ENCODE results near the gene DIP2A.

Gene DIP2A

DNA sequence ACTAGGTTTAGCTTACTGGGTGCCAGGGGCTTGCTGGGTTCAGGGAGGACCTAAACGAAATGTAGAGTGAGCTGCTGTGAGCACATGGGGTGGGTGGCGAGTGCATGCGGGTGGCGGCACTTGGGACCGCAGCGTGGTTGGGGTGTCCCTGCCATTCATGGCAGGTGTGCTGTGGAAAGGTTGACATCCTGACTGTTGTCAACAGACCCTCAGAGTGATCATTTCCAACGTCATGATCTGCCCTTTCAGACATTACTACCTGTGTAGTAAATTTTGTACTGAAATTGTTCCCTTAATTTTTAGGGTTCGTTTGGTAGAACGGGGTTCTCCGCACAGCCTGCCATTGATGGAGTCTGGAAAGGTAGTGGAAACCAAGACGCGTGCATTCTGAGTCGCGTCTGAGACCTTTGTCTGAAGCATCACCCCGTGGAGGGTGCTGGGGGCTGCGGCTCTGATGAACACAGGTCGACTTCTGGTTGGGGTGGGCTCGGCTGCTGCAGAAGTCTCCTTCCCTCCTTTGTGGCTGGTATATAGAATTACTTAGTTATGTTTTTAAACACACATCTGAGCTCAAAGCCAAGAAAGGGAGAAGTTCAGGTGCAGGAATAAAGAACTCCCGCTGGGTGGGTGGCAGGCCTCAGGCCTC is 102.9 kb downstream of the DIP2A start:
- TF ChIP-seq, protein P1, sequence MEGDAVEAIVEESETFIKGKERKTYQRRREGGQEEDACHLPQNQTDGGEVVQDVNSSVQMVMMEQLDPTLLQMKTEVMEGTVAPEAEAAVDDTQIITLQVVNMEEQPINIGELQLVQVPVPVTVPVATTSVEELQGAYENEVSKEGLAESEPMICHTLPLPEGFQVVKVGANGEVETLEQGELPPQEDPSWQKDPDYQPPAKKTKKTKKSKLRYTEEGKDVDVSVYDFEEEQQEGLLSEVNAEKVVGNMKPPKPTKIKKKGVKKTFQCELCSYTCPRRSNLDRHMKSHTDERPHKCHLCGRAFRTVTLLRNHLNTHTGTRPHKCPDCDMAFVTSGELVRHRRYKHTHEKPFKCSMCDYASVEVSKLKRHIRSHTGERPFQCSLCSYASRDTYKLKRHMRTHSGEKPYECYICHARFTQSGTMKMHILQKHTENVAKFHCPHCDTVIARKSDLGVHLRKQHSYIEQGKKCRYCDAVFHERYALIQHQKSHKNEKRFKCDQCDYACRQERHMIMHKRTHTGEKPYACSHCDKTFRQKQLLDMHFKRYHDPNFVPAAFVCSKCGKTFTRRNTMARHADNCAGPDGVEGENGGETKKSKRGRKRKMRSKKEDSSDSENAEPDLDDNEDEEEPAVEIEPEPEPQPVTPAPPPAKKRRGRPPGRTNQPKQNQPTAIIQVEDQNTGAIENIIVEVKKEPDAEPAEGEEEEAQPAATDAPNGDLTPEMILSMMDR (IDR thresholded peaks at IDR 0.05; ENCODE audit: borderline replicate concordance, extremely low read depth, low read length, poor library complexity, severe bottlenecking): no peak
- no peak for TF ChIP-seq EZH2 (IDR thresholded peaks at IDR 0.05; ENCODE audit: borderline replicate concordance, low read depth, low read length, severe bottlenecking)
- Histone ChIP-seq H3K4me3 (ENCODE audit: low read depth in 1 of 2, low read length in 2 of 2) (no peak overlapping the region), H3K79me2 (ENCODE audit: insufficient read depth, low read length) (no peaks in the 10 kb centered on the region), H4K20me1 (ENCODE audit: insufficient read depth, low read length) (no peaks in the 10 kb centered on the region; the same call in 1 of the 2 replicates), H3K9ac (ENCODE audit: low read depth, low read length) (no peak overlapping the region), H3K36me3 (ENCODE audit: insufficient read depth, low read length) (peaks cover 95% of the 10 kb centered on the region), H3K27ac (ENCODE audit: low read length) (no peak overlapping the region), H3K4me2 (ENCODE audit: insufficient read depth, low read length) (no peak overlapping the region), H3K27me3 (ENCODE audit: insufficient read depth, low read length, poor library complexity) (no peaks in the 10 kb centered on the region), H2AFZ (ENCODE audit: low read depth, low read length) (no peak overlapping the region), H3K4me1 (ENCODE audit: insufficient read depth, low read length) (no peaks in the 10 kb centered on the region), H3K9me3 (ENCODE audit: insufficient read depth, low read length, severe bottlenecking) (no peaks in the 10 kb centered on the region)
- DNase-seq (no peak), ATAC-seq (ENCODE audit: insufficient read depth, low read depth) (no peak)

DNA sequence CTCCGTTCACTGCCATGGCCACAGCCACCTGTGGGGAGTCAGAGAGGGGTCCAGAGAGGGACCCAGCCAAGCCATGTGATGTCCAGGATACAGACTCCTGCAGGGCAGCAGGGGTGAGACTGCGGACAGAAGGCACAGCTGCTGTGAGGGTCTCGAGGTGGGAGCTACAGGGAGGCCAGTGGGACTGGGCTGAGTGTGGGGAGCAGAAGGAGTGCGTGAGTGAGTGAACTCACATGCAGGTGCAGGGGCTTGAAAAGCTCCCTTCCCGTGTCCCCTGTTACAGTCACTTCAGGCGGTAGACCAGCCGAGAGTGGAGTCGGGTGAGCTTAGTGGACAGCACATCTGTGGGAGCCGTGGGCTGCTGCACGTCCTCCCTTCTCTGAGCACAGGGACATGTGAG is 103.8 kb downstream of the DIP2A start:
- no peaks in the 10 kb centered on the region; the same call in 1 of the 2 replicates for H4K20me1 ChIP-seq (ENCODE audit: insufficient read depth, low read length)
- H3K9ac ChIP-seq (ENCODE audit: low read depth, low read length): no peak overlapping the region
- no peak overlapping the region for H3K4me3 ChIP-seq (ENCODE audit: low read depth in 1 of 2, low read length in 2 of 2)
- no peaks in the 10 kb centered on the region for H3K9me3 ChIP-seq (ENCODE audit: insufficient read depth, low read length, severe bottlenecking)
- no peak overlapping the region for H2AFZ ChIP-seq (ENCODE audit: low read depth, low read length)
- DNase-seq (no peak), ATAC-seq (ENCODE audit: insufficient read depth, low read depth) (no peak)
- no peak overlapping the region for H3K27ac ChIP-seq (ENCODE audit: low read length)
- H3K4me2 ChIP-seq (ENCODE audit: insufficient read depth, low read length): no peak overlapping the region
- TF ChIP-seq, protein P1 (IDR thresholded peaks at IDR 0.05; ENCODE audit: borderline replicate concordance, extremely low read depth, low read length, poor library complexity, severe bottlenecking): no peak
- no peak for TF ChIP-seq EZH2 (IDR thresholded peaks at IDR 0.05; ENCODE audit: borderline replicate concordance, low read depth, low read length, severe bottlenecking)
- H3K4me1 ChIP-seq (ENCODE audit: insufficient read depth, low read length): no peaks in the 10 kb centered on the region
- H3K79me2 ChIP-seq (ENCODE audit: insufficient read depth, low read length): no peaks in the 10 kb centered on the region
- no peaks in the 10 kb centered on the region for H3K27me3 ChIP-seq (ENCODE audit: insufficient read depth, low read length, poor library complexity)
- H3K36me3 ChIP-seq (ENCODE audit: insufficient read depth, low read length): peaks cover 96% of the 10 kb centered on the region

DNA sequence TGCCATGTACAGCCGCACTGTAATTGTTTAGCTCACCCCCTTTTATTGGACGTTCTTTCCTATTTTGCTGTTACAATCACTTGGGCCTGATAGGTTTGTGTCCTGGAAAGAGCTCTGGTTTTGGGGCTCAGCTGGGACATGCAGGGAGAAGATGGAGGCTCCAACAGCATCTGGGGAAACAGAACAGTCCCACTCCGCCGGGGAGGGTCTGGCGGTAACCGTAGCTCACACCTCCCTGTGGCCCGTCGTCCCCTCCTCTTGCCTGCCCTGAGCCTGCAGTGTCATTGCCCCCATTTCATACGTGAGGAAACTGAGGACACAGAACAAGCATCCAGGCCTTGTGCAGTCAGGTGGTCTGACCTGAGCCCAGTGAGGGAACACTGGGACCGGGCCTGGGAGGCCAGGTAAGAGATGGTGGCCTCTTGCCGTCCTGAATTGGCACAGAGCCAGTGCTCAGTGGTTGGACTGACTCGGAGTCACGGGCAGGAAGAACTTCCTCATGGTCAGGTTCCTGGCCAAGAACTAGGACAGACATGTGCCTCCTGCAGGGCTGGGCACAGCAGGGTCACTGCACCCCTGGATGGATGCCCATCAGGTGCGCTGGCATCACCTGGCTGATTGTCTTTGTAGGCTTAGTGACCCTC is 104.4 kb downstream of the DIP2A start:
- no peak for ATAC-seq (ENCODE audit: insufficient read depth, low read depth)
- H4K20me1 ChIP-seq (ENCODE audit: insufficient read depth, low read length): no peaks in the 10 kb centered on the region; the same call in 1 of the 2 replicates
- no peaks in the 10 kb centered on the region for H3K79me2 ChIP-seq (ENCODE audit: insufficient read depth, low read length)
- H3K36me3 ChIP-seq (ENCODE audit: insufficient read depth, low read length): peaks cover 96% of the 10 kb centered on the region
- no peak overlapping the region for H3K4me2 ChIP-seq (ENCODE audit: insufficient read depth, low read length)
- TF ChIP-seq, protein P1 (IDR thresholded peaks at IDR 0.05; ENCODE audit: borderline replicate concordance, extremely low read depth, low read length, poor library complexity, severe bottlenecking): no peak
- no peak for TF ChIP-seq EZH2 (IDR thresholded peaks at IDR 0.05; ENCODE audit: borderline replicate concordance, low read depth, low read length, severe bottlenecking)
- no peak overlapping the region for H3K27ac ChIP-seq (ENCODE audit: low read length)
- H2AFZ ChIP-seq (ENCODE audit: low read depth, low read length): no peak overlapping the region
- H3K4me1 ChIP-seq (ENCODE audit: insufficient read depth, low read length): no peaks in the 10 kb centered on the region
- no peak for DNase-seq
- H3K9ac ChIP-seq (ENCODE audit: low read depth, low read length): no peak overlapping the region
- no peak overlapping the region for H3K4me3 ChIP-seq (ENCODE audit: low read depth in 1 of 2, low read length in 2 of 2)
- H3K9me3 ChIP-seq (ENCODE audit: insufficient read depth, low read length, severe bottlenecking): no peaks in the 10 kb centered on the region
- H3K27me3 ChIP-seq (ENCODE audit: insufficient read depth, low read length, poor library complexity): no peaks in the 10 kb centered on the region

Measured in DND-41 (cell line).